GM12878 (cell line): ENCODE results near the gene ARF5. TPM values are rescaled to one million over a fixed set of nuclear protein-coding genes. Genes with fewer than 3 reads are reported as not detected.

ENCODE experiments used
- ATAC-seq: fragments of 200-7000 bp; cut with Tn5 transposase; 3 replicates; pipeline ENCODE4 v1.9.1; 2020; ENCODE audit warnings: mild to moderate bottlenecking, moderate library complexity
- BruUV-seq: library from RNA; stranded (reverse); fragments of 400-500 nt; replicated peaks from 2 replicates; lab custom pipeline; 2021; lab: Mats Ljungman, UMichigan
- CTCF ChIA-PET: fragments of 300-600 bp; sonication (Branson Sonifier 250); formaldehyde crosslinking; extraction: SDS; loops from one replicate; lab custom pipeline; 2021; ENCODE audit warnings: inconsistent platforms; lab: Yijun Ruan, JAX
- POLR2A ChIA-PET: fragments of 350-600 bp; formaldehyde crosslinking; extraction: SDS; loops from one replicate; lab custom pipeline; 2021; ENCODE audit warnings: inconsistent platforms; lab: Charles Lee
- RAD21 ChIA-PET: fragments of 300-600 bp; sonication (Branson Sonifier 250); formaldehyde crosslinking; loops from one replicate; lab custom pipeline; 2023; ENCODE audit warnings: antibody characterized with exemption; ENCODE audit not compliant: unreplicated experiment; lab: Charles Lee
- SMC1A ChIA-PET: fragments of 300-600 bp; sonication (Branson Sonifier 250); formaldehyde crosslinking; loops from one replicate; lab custom pipeline; 2023; ENCODE audit not compliant: unreplicated experiment, uncharacterized antibody; lab: Charles Lee
- DNase-seq: peaks from one replicate; pipeline ENCODE4 v3.0.0-alpha.2; 2011; ENCODE audit warnings: low read depth, low spot score
- FAIRE-seq: peaks from 3 replicates; lab custom pipeline; 2011; peaks lifted over from hg19 to GRCh38; lab: Jason Lieb, UNC
- H2AFZ ChIP-seq: 2 replicates; pipeline ENCODE4 v1.6.0; 2011; ENCODE audit warnings: low read depth, low read length, control low read depth; ENCODE audit not compliant: control insufficient read depth
- H3K27ac ChIP-seq: 2 replicates; pipeline ENCODE4 v1.5.1; 2011; ENCODE audit warnings: control low read depth; ENCODE audit not compliant: control insufficient read depth, insufficient read depth
- H3K27me3 ChIP-seq, 2 experiments: replicated peaks in 1 of 2; 2 replicates each; pipeline versions ENCODE4 v1.6.0 to v1.6.1; 2011; ENCODE audit warnings: low read length in 1 of 2; ENCODE audit not compliant: control insufficient read depth in 2 of 2, insufficient read depth in 2 of 2
- H3K36me3 ChIP-seq, 2 experiments: 2 replicates each; pipeline ENCODE4 v1.5.1; 2011; ENCODE audit warnings: low read length in 1 of 2; ENCODE audit not compliant: control insufficient read depth in 2 of 2, insufficient read depth in 2 of 2
- H3K4me1 ChIP-seq: 2 replicates; pipeline ENCODE4 v1.6.1; 2011; ENCODE audit warnings: mild to moderate bottlenecking, low read length, moderate library complexity, mixed read lengths; ENCODE audit not compliant: control insufficient read depth, insufficient read depth
- H3K4me2 ChIP-seq: 2 replicates; pipeline ENCODE4 v1.6.0; 2011; ENCODE audit warnings: control low read depth; ENCODE audit not compliant: control insufficient read depth, insufficient read depth
- H3K4me3 ChIP-seq: fragments of 200-600 bp; sonication (generic); 2 replicates; pipeline ENCODE4 v1.5.1; 2016
- H3K79me2 ChIP-seq: 2 replicates; pipeline ENCODE4 v1.6.0; 2011; ENCODE audit warnings: low read length; ENCODE audit not compliant: control insufficient read depth, insufficient read depth
- H3K9ac ChIP-seq: 2 replicates; pipeline ENCODE4 v1.8.0; 2011; ENCODE audit warnings: low read length, control low read depth, mixed read lengths; ENCODE audit not compliant: control insufficient read depth, insufficient read depth
- H3K9me3 ChIP-seq: replicated peaks from 3 replicates; pipeline ENCODE4 v1.5.1; 2011; ENCODE audit warnings: mild to moderate bottlenecking, low read length; ENCODE audit not compliant: control insufficient read depth, insufficient read depth
- H4K20me1 ChIP-seq: 2 replicates; pipeline ENCODE4 v1.6.0; 2011; ENCODE audit not compliant: control insufficient read depth, insufficient read depth
- ASH2L ChIP-seq: fragments of 300-600, 200-600 bp; sonication (generic); IDR thresholded peaks from 2 replicates; pipeline ENCODE4 v1.6.1; 2017; ENCODE audit warnings: low read depth, mild to moderate bottlenecking, borderline replicate concordance
- CEBPB ChIP-seq, 2 experiments: fragments of 150-350 bp in 1 of 2; IDR thresholded peaks; 2 replicates each; pipeline ENCODE4 v1.6.1; 2012 to 2014; ENCODE audit warnings: low read depth in 2 of 2, low read length in 2 of 2, borderline replicate concordance in 1 of 2, inconsistent platforms in 1 of 2
- CHD1 ChIP-seq: IDR thresholded peaks from 2 replicates; pipeline ENCODE4 v1.6.1; 2012; ENCODE audit warnings: low read depth, low read length, improper control_type of control experiment
- FOXK2 ChIP-seq: fragments of 450-650 bp; IDR thresholded peaks from 2 replicates; pipeline ENCODE4 v1.6.1; 2017; ENCODE audit warnings: mild to moderate bottlenecking, moderate library complexity
- HDGF ChIP-seq: fragments of 450-650 bp; IDR thresholded peaks from 2 replicates; pipeline ENCODE4 v1.6.1; 2016; ENCODE audit warnings: antibody characterized with exemption
- JUND ChIP-seq: IDR thresholded peaks from 2 replicates; pipeline ENCODE4 v1.6.1; 2012; ENCODE audit warnings: low read depth, mild to moderate bottlenecking, low read length, improper control_type of control experiment, moderate library complexity
- NFYA ChIP-seq: IDR thresholded peaks from 2 replicates; pipeline ENCODE4 v1.6.1; 2011; ENCODE audit warnings: low read depth, mild to moderate bottlenecking, low read length, improper control_type of control experiment, borderline replicate concordance
- SMARCA5 ChIP-seq: fragments of 450-650 bp; IDR thresholded peaks from 2 replicates; pipeline ENCODE4 v1.6.1; 2017; ENCODE audit warnings: mild to moderate bottlenecking
- ZNF622 ChIP-seq: fragments of 450-650 bp; IDR thresholded peaks from 2 replicates; pipeline ENCODE4 v1.6.1; 2017; ENCODE audit warnings: mild to moderate bottlenecking, inconsistent platforms
- WGBS: methylation state at CpG from one replicate; pipeline ENCODE4 v1.1.6; 2016; ENCODE audit warnings: low lambda C conversion rate; ENCODE audit not compliant: insufficient replicate concordance, insufficient coverage; ENCODE audit errors: missing lambda C conversion rate; 5-methylcytosine and 5-hydroxymethylcytosine counted together
- in situ Hi-C: fragments of 300-500 bp; cut with MboI; formaldehyde crosslinking; loops from 9 replicates; pipeline ENCODE4 v1.14.3; 2018; ENCODE audit warnings: mixed read lengths
- intact Hi-C: fragments of 100-400 bp; cut with micrococcal nuclease; formaldehyde crosslinking; loops from one replicate; pipeline ENCODE4 v1.14.2; 2022; ENCODE audit not compliant: unreplicated experiment
- polyA plus RNA-seq, 11 experiments: library from polyadenylated mRNA; depleted of rRNA in 4 of 11; unstranded in 6 of 11; stranded (reverse) in 5 of 11; fragments of >200 nt; fragmentation: Nextera tagmentation in 4 of 11; fragmentation: Illumina TruSeq in 1 of 11; extraction: Ambion mirVana in 4 of 11; extraction: Trizol in 1 of 11; gene quantifications; 1 replicate in 1 of 11; 2 replicates in 10 of 11; pipeline versions ENCODE4 v1.2.1 to v1.2.3, GENCODE V29; 2011 to 2016; ENCODE audit warnings: inconsistent platforms in 2 of 11, missing spikeins in 2 of 11, low read depth in 1 of 11
- total RNA-seq, 4 experiments: library from RNA; depleted of rRNA in 3 of 4; stranded (reverse); fragments of >200 nt in 3 of 4; fragmentation: Illumina TruSeq in 1 of 4; extraction: Trizol in 1 of 4; gene quantifications; 2 replicates each; pipeline versions ENCODE4 v1.2.1 to v1.2.3, GENCODE V29; 2013 to 2021
- TF ChIP-seq, protein P1 (sequence below): fragments of 450-650 bp; IDR thresholded peaks from 2 replicates; pipeline ENCODE4 v1.6.1; 2017; ENCODE audit warnings: low read depth, mild to moderate bottlenecking, moderate library complexity
- TF ChIP-seq, protein P2 (sequence below): fragments of 450-650 bp; IDR thresholded peaks from 2 replicates; pipeline ENCODE4 v1.6.1; 2016; ENCODE audit warnings: mild to moderate bottlenecking, moderate library complexity, borderline replicate concordance

Gene ARF5
- total and polyA plus RNA-seq, 10 of the 15 experiments (the other 5 are each of a cell fraction or from before 2014, with no cell fraction given): 11.0 to 210 (median 131) TPM

DNA sequence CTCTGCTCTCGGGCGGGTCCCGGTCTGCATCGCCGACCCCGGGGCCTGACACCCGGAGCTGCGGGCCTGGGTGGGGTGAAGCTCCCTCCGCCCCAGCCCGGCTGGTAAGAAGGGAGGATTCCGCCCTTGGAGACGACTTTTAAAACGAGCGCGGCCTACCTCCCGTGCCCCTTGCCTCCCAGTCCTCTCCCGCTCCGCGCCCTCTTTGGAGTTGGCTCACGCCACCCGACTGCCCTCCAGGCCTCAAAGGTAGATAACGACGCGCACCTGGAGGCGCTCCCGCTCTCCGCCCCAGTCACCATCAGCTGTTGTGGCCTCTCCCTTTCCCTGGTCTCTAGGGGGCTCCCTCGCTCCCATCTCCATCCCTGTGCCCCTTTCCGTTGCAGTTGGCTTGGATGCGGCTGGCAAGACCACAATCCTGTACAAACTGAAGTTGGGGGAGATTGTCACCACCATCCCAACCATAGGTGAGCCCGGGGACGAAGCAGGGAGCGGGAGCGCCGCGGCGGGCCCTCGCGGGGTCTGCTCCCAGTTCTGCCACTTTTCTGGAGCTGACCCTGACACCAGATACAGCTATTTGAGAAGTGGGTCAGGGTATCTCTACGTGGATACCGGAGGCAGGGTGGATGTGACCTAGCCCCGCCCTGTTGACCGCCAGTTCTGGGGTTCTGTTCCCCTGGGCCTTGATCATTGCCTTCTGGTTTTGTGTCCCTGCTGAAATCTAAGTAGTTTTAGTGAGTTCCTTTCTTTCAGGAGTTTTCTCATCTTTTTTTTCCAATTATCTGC, 679 bp downstream of the ARF5 start (continued):
- TF ChIP-seq, protein P1, sequence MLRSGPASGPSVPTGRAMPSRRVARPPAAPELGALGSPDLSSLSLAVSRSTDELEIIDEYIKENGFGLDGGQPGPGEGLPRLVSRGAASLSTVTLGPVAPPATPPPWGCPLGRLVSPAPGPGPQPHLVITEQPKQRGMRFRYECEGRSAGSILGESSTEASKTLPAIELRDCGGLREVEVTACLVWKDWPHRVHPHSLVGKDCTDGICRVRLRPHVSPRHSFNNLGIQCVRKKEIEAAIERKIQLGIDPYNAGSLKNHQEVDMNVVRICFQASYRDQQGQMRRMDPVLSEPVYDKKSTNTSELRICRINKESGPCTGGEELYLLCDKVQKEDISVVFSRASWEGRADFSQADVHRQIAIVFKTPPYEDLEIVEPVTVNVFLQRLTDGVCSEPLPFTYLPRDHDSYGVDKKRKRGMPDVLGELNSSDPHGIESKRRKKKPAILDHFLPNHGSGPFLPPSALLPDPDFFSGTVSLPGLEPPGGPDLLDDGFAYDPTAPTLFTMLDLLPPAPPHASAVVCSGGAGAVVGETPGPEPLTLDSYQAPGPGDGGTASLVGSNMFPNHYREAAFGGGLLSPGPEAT: 0 out of 2 replicates have a peak, but pooled peaks have one; percentile 12
- TF ChIP-seq ASH2L (no peak), ZNF622 (no peak)

DNA sequence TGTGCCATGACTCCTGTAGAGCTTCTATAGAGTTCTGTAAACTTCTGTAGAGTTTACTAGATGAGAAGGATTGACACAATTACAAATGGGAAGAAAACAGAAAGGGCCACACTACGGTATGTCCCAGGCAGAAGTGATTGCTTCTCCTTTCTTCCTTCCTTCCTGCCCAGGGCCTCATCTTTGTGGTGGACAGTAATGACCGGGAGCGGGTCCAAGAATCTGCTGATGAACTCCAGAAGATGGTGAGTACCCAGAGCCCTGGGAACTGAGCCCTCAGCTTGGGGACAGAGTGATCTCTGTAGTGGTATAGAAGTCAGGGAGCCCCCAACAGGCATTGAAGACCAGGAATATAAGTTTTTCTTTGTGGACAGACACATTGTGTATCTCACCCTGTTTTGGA, 1.7 kb downstream of the ARF5 start:
- peaks cover 4% of the 10 kb centered on the region for H3K4me1 ChIP-seq
- H4K20me1 ChIP-seq: no peaks in the 10 kb centered on the region
- H3K36me3 ChIP-seq: peaks cover 0 to 3% of the 10 kb centered on the region in 2 experiments; a peak in 2 of 4 replicates
- intact Hi-C loops: loop anchor here (2.0 kb wide), 1 partner anchor 63 kb away; the partner anchor contains the start of gene SND1
- BruUV-seq: no TSS peak
- no peak for ATAC-seq
- ChIA-PET CTCF (interaction anchor here (1.4 to 1.7 kb wide), 2 partner anchors 8 to 11 kb away, joined by 4 to 5 read pairs; no protein-coding TSS in a partner anchor), SMC1A (no interaction called here), POLR2A (no interaction called here), RAD21 (interaction anchor here (0.7 kb wide), 1 partner anchor 54 kb away, joined by 3 read pairs; no protein-coding TSS in a partner anchor)
- no peak overlapping the region for H3K4me2 ChIP-seq
- H3K27me3 ChIP-seq: no peaks in the 10 kb centered on the region
- in situ Hi-C loops: no loop called here
- H2AFZ ChIP-seq: no peak overlapping the region
- H3K27ac ChIP-seq: no peak overlapping the region
- 92% methylated on average over 3 of the region's 3 CpGs for WGBS
- no peaks in the 10 kb centered on the region for H3K9me3 ChIP-seq
- FAIRE-seq: no peak
- 0 out of 2 replicates have a peak overlapping the region, but pooled peaks have one; percentile 94 for H3K4me3 ChIP-seq
- no peak for DNase-seq
- no peak overlapping the region for H3K9ac ChIP-seq
- H3K79me2 ChIP-seq: peaks cover 14% of the 10 kb centered on the region
- TF ChIP-seq, protein P2, sequence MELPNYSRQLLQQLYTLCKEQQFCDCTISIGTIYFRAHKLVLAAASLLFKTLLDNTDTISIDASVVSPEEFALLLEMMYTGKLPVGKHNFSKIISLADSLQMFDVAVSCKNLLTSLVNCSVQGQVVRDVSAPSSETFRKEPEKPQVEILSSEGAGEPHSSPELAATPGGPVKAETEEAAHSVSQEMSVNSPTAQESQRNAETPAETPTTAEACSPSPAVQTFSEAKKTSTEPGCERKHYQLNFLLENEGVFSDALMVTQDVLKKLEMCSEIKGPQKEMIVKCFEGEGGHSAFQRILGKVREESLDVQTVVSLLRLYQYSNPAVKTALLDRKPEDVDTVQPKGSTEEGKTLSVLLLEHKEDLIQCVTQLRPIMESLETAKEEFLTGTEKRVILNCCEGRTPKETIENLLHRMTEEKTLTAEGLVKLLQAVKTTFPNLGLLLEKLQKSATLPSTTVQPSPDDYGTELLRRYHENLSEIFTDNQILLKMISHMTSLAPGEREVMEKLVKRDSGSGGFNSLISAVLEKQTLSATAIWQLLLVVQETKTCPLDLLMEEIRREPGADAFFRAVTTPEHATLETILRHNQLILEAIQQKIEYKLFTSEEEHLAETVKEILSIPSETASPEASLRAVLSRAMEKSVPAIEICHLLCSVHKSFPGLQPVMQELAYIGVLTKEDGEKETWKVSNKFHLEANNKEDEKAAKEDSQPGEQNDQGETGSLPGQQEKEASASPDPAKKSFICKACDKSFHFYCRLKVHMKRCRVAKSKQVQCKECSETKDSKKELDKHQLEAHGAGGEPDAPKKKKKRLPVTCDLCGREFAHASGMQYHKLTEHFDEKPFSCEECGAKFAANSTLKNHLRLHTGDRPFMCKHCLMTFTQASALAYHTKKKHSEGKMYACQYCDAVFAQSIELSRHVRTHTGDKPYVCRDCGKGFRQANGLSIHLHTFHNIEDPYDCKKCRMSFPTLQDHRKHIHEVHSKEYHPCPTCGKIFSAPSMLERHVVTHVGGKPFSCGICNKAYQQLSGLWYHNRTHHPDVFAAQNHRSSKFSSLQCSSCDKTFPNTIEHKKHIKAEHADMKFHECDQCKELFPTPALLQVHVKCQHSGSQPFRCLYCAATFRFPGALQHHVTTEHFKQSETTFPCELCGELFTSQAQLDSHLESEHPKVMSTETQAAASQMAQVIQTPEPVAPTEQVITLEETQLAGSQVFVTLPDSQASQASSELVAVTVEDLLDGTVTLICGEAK: no peak
- TF ChIP-seq JUND (no peak), CHD1 (no peak), CEBPB (IDR thresholded peaks at IDR 0.05; ENCODE audit: borderline replicate concordance in 1 of 2, low read depth in 2 of 2, low read length in 2 of 2) (no peak), NFYA (no peak), FOXK2 (no peak), SMARCA5 (no peak), HDGF (no peak)
